Left ventricle myocardium inferior (tissue), 1 donor: ENCODE data around the gene TCF4. TPM values are rescaled to one million over a fixed set of nuclear protein-coding genes. Genes with fewer than 3 reads are reported as not detected.

Experiments used
- DNase-seq: peaks from one replicate; pipeline ENCODE4 v3.0.0-alpha.2; 2020
- H3K27ac ChIP-seq: fragments of 200-600 bp; replicated peaks from 2 replicates; pipeline ENCODE4 v1.8.0; 2021
- H3K27me3 ChIP-seq: fragments of 200-600 bp; 2 replicates; pipeline ENCODE4 v1.8.0; 2021; ENCODE audit warnings: low read depth
- H3K36me3 ChIP-seq: fragments of 200-600 bp; 2 replicates; pipeline ENCODE4 v1.8.0; 2021
- H3K4me1 ChIP-seq: fragments of 200-600 bp; 2 replicates; pipeline ENCODE4 v1.8.0; 2021
- H3K4me3 ChIP-seq: fragments of 200-600 bp; 2 replicates; pipeline ENCODE4 v1.8.0; 2021; ENCODE audit warnings: mild to moderate bottlenecking, moderate library complexity
- H3K9me3 ChIP-seq: fragments of 200-600 bp; replicated peaks from 2 replicates; pipeline ENCODE4 v1.8.0; 2021
- intact Hi-C: fragments of 100-400 bp; cut with micrococcal nuclease; formaldehyde crosslinking; loops from one replicate; pipeline ENCODE4 v1.11.0; 2022
- microRNA-seq: library from miRNA; unstranded; fragments of <30 nt; microRNA quantifications from one replicate; pipeline ENCODE4 v1.2.0, GENCODE V29; 2020
- total RNA-seq: library from RNA; stranded (reverse); fragmentation: NEBNext Ultra II Directional; extraction: Animal tissue kit (Norgen Biotek cat#: 25700); gene quantifications from one replicate; pipeline ENCODE4 v1.2.1, GENCODE V29; 2021
- TF ChIP-seq, protein P1 (sequence below): fragments of 200-600 bp; IDR thresholded peaks from 2 replicates; pipeline ENCODE4 v1.8.0; 2021; ENCODE audit warnings: antibody characterized with exemption, mild to moderate bottlenecking, borderline replicate concordance
- donor health status: DM: no; HTN: yes; CAD: no; lungs with severe emphysema.

The TCF4 gene
- total RNA-seq, 1 donor from 2014 or later: 58.9 TPM

DNA sequence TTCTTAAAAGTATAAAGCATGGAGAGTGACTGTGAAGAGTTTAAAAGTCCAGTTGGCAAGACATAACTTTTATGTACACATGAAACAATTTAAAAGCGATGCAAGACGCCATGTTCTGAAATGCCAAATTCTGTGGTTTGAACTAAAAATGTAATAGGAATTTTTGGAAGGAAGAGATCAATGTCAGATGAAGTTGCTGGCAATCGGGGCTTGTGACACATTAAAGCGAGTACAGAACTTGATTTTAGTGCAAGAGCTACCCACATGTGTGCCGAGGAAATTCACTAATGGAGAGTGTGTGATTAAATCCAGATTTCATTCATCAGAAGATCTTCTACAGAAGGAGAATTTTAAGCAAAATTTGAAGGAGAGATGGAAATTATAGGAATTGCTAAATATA, 408.6 kb downstream of the TCF4 start:
- DNase-seq: no peak
- intact Hi-C loops: no loop called here
- Histone ChIP-seq H3K4me3 (no peak overlapping the region), H3K27ac (no peak overlapping the region), H3K36me3 (no peaks in the 10 kb centered on the region), H3K27me3 (no peaks in the 10 kb centered on the region), H3K4me1 (no peaks in the 10 kb centered on the region), H3K9me3 (peaks cover 27% of the 10 kb centered on the region)
- TF ChIP-seq, protein P1, sequence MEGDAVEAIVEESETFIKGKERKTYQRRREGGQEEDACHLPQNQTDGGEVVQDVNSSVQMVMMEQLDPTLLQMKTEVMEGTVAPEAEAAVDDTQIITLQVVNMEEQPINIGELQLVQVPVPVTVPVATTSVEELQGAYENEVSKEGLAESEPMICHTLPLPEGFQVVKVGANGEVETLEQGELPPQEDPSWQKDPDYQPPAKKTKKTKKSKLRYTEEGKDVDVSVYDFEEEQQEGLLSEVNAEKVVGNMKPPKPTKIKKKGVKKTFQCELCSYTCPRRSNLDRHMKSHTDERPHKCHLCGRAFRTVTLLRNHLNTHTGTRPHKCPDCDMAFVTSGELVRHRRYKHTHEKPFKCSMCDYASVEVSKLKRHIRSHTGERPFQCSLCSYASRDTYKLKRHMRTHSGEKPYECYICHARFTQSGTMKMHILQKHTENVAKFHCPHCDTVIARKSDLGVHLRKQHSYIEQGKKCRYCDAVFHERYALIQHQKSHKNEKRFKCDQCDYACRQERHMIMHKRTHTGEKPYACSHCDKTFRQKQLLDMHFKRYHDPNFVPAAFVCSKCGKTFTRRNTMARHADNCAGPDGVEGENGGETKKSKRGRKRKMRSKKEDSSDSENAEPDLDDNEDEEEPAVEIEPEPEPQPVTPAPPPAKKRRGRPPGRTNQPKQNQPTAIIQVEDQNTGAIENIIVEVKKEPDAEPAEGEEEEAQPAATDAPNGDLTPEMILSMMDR: no peak

DNA sequence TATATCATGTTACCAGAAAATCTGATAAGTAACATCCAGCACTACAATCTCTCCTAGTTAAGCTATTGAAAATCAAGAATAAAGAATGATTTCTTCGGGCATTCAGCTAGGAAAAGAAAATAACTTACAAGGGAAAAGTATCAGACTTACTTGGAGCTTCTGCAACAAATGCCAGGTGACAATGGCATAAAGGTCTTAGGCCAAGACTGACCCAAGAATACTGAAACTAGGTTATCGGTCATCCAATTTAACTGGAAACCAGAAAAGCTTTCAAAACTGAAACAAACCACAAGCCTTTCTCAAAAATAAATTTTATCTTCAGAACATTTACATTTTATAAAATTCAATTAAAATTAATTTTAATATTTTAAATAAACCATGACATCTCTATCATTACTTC, 414.7 kb downstream of the TCF4 start:
- TF ChIP-seq, protein P1: no peak
- H3K4me1 ChIP-seq: no peaks in the 10 kb centered on the region
- H3K4me3 ChIP-seq: no peak overlapping the region
- intact Hi-C loops: no loop called here
- no peaks in the 10 kb centered on the region for H3K27me3 ChIP-seq
- DNase-seq: no peak
- peaks cover 52% of the 10 kb centered on the region for H3K9me3 ChIP-seq
- no peak overlapping the region for H3K27ac ChIP-seq
- no peaks in the 10 kb centered on the region for H3K36me3 ChIP-seq

Small RNA genes lying within 50 kb of the gene (microRNA-seq; reads per million reads assigned to microRNA genes)
- gene MIR4529: not detected
